K562 (cell line): Measurements from ENCODE around the gene PFKFB2.

Experiments
- MAFG ChIP-seq: fragments of 450-650 bp; conservative IDR thresholded peaks from 2 replicates; pipeline ENCODE4 v1.6.1; 2016; ENCODE audit warnings: missing genetic modification characterization, missing compliant biosample characterization
- TF ChIP-seq, protein P1 (sequence below): IDR thresholded peaks from 3 replicates; pipeline ENCODE4 v1.6.1; 2011; ENCODE audit warnings: borderline replicate concordance, mild to moderate bottlenecking, moderate library complexity; ENCODE audit not compliant: insufficient read length; ENCODE audit errors: extremely low read depth

DNA sequence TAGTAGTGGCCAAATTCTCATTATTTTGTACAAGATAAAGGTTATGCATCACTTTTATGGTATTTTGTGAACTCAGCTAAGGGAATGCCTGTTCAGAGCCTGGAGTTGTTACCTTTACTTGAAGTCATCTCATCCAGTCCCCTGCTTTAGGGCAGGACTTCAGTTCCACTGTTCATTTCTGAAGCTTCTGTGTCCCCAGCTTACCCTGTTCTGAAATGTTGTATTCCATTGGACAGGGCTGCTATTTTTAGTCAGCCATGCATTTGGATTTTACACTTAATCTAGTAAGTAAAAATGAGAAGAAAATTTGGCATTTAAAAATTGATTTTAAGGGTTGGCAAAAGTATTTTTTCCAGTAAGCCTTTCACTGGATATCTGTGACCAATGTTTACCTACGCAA lies 23.9 kb downstream of the PFKFB2 start:
- no peak for TF ChIP-seq MAFG (tag)
- TF ChIP-seq, protein P1, sequence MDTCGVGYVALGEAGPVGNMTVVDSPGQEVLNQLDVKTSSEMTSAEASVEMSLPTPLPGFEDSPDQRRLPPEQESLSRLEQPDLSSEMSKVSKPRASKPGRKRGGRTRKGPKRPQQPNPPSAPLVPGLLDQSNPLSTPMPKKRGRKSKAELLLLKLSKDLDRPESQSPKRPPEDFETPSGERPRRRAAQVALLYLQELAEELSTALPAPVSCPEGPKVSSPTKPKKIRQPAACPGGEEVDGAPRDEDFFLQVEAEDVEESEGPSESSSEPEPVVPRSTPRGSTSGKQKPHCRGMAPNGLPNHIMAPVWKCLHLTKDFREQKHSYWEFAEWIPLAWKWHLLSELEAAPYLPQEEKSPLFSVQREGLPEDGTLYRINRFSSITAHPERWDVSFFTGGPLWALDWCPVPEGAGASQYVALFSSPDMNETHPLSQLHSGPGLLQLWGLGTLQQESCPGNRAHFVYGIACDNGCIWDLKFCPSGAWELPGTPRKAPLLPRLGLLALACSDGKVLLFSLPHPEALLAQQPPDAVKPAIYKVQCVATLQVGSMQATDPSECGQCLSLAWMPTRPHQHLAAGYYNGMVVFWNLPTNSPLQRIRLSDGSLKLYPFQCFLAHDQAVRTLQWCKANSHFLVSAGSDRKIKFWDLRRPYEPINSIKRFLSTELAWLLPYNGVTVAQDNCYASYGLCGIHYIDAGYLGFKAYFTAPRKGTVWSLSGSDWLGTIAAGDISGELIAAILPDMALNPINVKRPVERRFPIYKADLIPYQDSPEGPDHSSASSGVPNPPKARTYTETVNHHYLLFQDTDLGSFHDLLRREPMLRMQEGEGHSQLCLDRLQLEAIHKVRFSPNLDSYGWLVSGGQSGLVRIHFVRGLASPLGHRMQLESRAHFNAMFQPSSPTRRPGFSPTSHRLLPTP = no peak
